ENCODE measurements around the gene LY86.

- TF ChIP-seq CTCF (IDR thresholded peaks at IDR 0.05) (no peak), POLR2A (IDR thresholded peaks at IDR 0.05) (no peak)
Measured at GRCh38 chr6:6597682-6598081, 9.2 kb downstream of the LY86 start.
